ES-I3 (cell line): ENCODE measurements around the gene GPR137B.

ENCODE experiments used
- H3K36me3 ChIP-seq: 2 replicates; pipeline ENCODE4 v1.6.1; 2013; ENCODE audit warnings: mild to moderate bottlenecking, low read length, control low read depth, moderate library complexity; ENCODE audit not compliant: insufficient read depth
- H3K4me1 ChIP-seq: 2 replicates; pipeline ENCODE4 v1.6.1; 2013; ENCODE audit warnings: mild to moderate bottlenecking, control low read depth, low read length; ENCODE audit not compliant: insufficient read depth
- H3K9ac ChIP-seq: 2 replicates; pipeline ENCODE4 v1.6.1; 2013; ENCODE audit warnings: low read depth, mild to moderate bottlenecking, low read length, moderate library complexity
- H3K9me3 ChIP-seq: 2 replicates; pipeline ENCODE4 v1.6.1; 2013; ENCODE audit warnings: mild to moderate bottlenecking, low read length, moderate library complexity; ENCODE audit not compliant: control insufficient read depth, insufficient read depth

GPR137B gene

DNA sequence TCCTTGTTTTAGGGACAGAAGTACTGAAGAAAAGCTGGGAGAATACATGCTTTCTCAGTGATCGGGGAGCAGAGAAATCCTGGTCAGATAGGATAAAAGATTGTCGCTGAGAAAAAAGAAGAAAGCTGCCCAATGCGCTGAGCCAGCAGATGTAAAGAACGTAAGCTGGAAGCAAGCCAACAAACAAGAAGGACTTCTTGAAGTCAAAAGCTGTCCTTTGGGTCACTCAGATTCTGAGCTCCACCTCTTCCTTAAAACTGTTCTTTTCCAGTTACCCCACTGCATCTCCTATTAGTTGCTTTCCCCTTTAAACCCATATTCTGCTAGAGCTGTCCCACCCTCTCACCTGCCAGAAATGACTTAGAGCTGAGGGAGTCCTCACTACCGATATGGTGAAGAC lies 64.8 kb downstream of the GPR137B start:
- Histone ChIP-seq H3K36me3 (no peaks in the 10 kb centered on the region), H3K4me1 (no peaks in the 10 kb centered on the region), H3K9ac (no peak overlapping the region), H3K9me3 (no peaks in the 10 kb centered on the region)

DNA sequence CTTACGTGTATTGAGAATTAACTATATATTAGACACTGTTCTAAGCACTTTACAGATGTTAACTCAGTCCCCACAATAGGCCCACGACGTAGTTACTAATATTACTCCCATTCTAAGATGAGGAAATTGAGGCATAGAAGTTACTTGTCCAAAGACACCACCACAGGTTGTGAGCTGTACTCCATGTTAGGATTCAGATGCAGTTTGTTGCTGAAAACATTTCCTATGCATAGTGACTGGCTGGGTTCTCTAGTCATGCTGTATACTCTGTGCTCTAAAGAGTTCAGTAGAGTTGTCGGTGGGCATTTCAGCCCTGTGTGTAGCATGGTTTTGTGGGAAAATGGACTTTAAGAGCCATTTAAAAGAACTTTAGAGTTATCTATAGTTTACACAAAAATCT lies 65.2 kb downstream of the GPR137B start:
- Histone ChIP-seq H3K4me1 (no peaks in the 10 kb centered on the region), H3K9ac (no peak overlapping the region), H3K36me3 (no peaks in the 10 kb centered on the region), H3K9me3 (no peaks in the 10 kb centered on the region)

DNA sequence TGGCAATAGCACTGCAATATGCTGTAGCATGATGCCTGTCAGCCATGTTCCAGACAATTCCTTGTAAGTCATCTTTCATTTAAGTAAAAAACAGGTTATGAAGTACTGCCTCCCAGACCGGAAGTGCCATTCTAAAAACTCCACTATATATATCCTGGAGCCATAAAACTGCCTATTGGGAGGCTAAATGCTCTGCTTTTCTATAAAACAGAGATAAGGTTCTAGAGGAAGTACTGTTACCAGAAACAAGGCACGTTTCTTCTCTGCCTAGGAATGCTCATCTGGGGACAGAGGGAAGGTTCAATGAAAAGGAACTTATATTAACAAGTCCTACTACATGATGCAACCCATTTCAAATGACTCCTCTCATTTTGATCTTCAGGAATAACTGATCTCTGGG lies 66.8 kb downstream of the GPR137B start:
- Histone ChIP-seq H3K4me1 (no peaks in the 10 kb centered on the region), H3K9me3 (no peaks in the 10 kb centered on the region), H3K9ac (no peak overlapping the region), H3K36me3 (no peaks in the 10 kb centered on the region)

DNA sequence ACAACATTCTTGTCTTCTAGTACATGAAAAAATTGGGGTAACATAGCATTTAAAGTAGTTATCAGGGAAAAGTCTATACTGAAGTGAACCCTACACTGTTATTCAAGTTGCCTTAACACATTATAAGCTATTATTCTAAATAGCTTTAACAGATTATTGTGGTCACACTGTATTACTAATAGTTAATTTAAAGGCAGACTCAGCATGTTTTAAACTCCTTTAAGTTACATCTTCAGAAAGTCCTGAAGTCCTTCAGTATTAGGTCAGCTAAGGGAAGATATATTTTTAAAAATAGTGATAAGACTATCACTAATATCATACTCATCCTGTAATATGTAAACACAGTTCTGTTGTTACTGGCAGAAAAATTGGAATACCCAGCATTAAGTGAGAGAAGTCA lies 67.4 kb downstream of the GPR137B start:
- H3K9ac ChIP-seq, result no peak overlapping the region
- H3K9me3 ChIP-seq, result no peaks in the 10 kb centered on the region
- no peaks in the 10 kb centered on the region for H3K4me1 ChIP-seq
- no peaks in the 10 kb centered on the region for H3K36me3 ChIP-seq

DNA sequence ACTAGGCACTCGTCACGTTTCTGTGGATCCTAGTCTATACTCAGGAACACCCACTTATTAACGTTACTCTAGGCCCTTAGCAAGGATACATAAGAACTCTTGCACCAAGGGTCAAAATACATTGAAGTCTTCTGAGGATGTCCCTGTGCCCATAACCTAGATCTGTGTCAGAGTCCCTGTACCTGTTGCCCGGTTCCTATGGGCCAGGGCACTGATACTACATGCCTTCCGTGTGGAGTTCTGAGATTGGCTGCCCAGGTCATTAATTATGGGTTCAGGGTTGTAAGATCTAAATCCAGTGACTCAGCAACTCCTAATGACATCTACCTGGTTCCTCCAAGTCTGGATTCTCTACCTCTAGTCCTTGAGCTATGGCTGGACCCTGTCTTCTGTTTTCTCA lies 69.5 kb downstream of the GPR137B start:
- Histone ChIP-seq H3K4me1 (no peaks in the 10 kb centered on the region), H3K36me3 (no peaks in the 10 kb centered on the region), H3K9ac (no peak overlapping the region), H3K9me3 (no peaks in the 10 kb centered on the region)

DNA sequence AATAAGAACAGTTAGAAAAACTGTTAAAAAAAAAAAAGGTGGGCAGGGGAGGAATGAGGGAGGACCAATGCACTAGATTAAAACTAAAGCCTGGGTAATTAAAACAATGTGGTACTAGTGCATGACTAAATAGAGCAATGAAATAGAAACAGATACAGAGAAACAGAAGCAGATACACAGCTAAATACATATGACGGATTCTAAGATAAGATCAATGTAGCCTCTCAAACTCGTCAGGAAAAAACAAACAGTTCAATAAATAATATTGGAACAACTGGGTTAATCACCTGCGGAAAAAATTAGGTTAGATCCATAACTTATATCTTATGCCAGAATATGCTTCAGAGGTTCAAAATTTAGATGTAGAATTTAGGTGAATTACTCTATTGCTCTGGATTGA lies 71.2 kb downstream of the GPR137B start:
- Histone ChIP-seq H3K36me3 (no peaks in the 10 kb centered on the region), H3K9me3 (no peaks in the 10 kb centered on the region), H3K4me1 (no peaks in the 10 kb centered on the region), H3K9ac (no peak overlapping the region)

DNA sequence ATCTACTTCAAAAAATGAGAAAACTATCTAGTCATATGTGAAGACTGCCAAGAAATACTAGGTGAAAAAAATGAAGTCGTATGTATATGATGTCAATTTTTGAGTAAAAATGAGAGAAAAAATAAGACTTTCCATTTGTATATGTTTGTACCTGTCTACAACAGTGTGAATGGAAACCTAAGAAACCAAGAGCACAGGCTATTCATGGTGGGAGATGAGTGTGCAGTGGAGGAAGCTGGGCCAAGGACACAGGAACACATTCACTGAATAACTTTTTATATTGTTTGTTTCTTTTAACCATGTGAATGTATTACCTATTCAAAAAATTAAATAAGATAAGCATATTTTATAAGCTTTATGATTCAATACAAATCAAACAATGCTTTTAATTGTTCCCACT lies 72.4 kb downstream of the GPR137B start:
- no peaks in the 10 kb centered on the region for H3K36me3 ChIP-seq
- H3K4me1 ChIP-seq, result no peaks in the 10 kb centered on the region
- no peak overlapping the region for H3K9ac ChIP-seq
- no peaks in the 10 kb centered on the region for H3K9me3 ChIP-seq

DNA sequence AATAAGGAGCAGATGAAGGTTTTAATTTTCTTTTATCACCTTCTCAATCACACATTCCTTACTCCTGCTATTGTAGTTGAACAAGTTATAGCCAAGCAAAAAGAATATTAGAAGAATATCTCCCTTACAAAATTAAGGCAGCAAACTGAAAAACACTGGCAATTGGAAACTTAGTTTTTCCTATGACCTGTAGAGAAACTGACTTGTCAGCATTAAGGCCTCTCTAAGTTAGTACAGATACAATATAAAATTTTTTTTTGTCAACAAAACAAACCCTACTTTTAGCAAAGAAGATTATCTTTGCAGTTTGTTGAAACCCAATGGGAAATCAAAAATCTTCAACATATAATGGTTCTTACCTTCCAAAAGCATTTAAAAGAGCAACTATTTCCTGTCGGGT lies 78.1 kb downstream of the GPR137B start:
- H3K36me3 ChIP-seq, result no peaks in the 10 kb centered on the region
- no peaks in the 10 kb centered on the region for H3K9me3 ChIP-seq
- H3K9ac ChIP-seq, result no peak overlapping the region
- no peaks in the 10 kb centered on the region for H3K4me1 ChIP-seq

DNA sequence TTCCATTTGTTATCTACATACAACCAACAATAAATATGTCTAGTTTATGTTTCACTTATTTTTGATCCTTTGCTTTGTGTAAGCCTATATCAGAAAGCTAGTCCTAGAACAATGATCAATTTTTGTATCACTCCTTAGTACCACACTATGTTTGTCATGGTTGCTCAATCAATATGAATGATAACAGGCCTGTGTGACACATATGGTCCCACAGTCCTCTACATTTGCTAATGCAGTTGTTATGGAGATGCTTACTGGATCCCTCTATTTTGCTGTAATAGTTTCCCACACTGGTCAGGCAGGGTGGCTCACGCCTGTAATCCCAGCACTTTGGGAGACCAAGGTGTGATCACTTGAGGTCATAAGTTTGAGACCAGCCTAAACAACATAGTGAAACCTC lies 80.3 kb downstream of the GPR137B start:
- H3K9me3 ChIP-seq, result no peaks in the 10 kb centered on the region
- no peaks in the 10 kb centered on the region for H3K4me1 ChIP-seq
- no peaks in the 10 kb centered on the region for H3K36me3 ChIP-seq
- H3K9ac ChIP-seq, result no peak overlapping the region

DNA sequence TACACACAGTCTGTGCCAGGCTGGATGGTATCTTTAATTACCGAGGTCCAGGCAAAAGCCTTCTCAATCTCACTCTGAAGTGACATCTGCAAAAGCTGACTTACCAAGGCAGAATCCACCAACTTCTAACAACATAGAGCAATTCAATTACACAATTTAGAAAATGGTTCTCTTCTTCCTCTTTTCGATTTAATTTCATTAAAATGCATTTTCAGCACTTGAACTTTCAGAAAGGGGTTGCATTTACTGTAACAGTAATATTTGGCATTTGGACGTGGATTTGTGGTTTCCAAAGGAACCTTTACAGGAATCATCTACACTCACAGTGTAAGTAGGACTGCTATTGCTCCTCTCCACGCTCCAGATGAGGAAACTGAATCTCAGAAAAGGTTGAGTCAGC lies 86.1 kb downstream of the GPR137B start:
- H3K36me3 ChIP-seq, result no peaks in the 10 kb centered on the region

DNA sequence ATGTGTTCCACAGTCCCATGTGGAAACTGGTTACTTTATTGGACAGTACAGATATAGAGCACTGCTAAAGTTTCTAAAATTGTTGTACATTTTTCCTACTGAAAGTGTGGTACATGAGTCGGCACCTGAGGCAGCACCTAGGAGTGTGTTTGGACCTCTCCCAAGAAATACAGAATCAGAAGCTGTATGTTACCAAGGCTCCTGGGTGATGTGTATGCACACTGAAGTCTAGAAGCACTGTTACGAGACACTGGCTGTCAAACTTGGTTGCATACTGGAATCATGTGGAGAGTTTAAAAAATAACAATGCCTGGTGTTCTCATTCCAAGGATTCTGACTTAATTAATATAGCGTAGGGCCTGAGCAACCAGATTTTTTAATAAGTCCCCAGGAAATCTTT lies 92.8 kb downstream of the GPR137B start:
- no peak overlapping the region for H3K9ac ChIP-seq
- no peaks in the 10 kb centered on the region for H3K36me3 ChIP-seq
- H3K4me1 ChIP-seq, result no peaks in the 10 kb centered on the region
- no peaks in the 10 kb centered on the region for H3K9me3 ChIP-seq

More for the DNA sequence above, 86.1 kb downstream of the GPR137B start:
- H3K9me3 ChIP-seq, result no peaks in the 10 kb centered on the region
- no peak overlapping the region for H3K9ac ChIP-seq
- no peaks in the 10 kb centered on the region for H3K4me1 ChIP-seq

DNA sequence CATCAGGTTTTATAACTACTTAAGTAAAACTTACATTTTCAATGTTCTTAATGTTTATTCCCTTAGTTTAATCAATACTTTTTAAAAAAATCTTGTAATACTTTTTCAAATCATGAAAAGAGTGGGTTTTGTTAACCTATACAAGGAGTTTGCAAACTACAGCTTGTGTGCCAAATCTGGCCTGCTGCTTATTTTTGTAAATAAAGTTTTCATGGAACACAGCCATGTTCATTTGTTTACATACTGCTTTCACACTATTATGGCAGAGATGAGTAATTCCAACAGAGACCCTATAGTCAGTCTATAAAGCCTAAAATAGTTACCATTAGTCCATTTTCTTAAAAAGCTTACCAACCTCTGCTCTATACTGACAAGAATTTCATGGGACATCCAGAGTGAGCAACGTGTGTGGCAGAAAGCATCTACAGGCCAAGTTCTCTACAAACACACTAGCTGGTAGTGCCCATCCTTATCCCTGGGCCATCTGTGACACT lies 96.8 kb downstream of the GPR137B start:
- Histone ChIP-seq H3K9me3 (no peaks in the 10 kb centered on the region), H3K9ac (no peak overlapping the region), H3K36me3 (no peaks in the 10 kb centered on the region), H3K4me1 (no peaks in the 10 kb centered on the region)

DNA sequence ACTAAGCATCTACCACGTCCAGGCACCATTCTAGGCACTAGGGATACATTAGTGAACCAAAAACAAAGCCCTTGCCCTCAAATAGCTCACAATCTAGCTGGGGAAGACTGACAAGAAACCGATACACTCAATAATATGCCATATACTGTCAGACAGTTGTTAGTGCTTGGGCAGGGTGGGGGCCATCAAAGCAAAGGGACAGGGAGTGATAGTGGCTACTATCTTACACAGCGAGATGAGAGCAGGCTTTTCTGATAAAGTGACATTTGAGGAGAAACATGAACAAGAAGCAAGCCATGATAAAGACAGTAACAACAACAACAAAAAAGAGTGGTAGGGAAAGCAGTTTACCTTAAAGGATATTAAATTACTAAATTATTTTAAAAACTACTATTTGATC lies 98.3 kb downstream of the GPR137B start:
- no peaks in the 10 kb centered on the region for H3K4me1 ChIP-seq
- H3K36me3 ChIP-seq, result no peaks in the 10 kb centered on the region
- H3K9ac ChIP-seq, result no peak overlapping the region
- H3K9me3 ChIP-seq, result no peaks in the 10 kb centered on the region

DNA sequence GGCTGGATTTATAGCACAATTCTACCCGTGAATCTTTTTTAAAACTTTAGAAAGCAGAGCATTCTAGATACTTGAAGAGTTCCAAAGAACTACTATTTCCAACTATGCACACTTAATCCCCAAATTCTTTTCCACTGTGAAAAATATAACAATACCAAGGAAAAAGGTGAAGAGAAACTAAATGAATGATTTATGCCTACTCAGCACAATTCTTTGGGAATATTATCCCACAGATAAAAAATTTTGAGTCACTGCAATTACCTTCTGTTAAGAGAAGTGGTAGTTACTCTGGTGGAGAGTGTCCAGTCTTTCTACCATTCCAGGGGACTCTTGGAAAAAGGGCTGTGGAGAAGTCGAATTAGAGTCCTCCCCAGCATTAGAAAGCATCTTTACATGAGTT lies 100.2 kb downstream of the GPR137B start:
- no peaks in the 10 kb centered on the region for H3K36me3 ChIP-seq
- no peaks in the 10 kb centered on the region for H3K9me3 ChIP-seq
- no peak overlapping the region for H3K9ac ChIP-seq
- H3K4me1 ChIP-seq, result no peaks in the 10 kb centered on the region

DNA sequence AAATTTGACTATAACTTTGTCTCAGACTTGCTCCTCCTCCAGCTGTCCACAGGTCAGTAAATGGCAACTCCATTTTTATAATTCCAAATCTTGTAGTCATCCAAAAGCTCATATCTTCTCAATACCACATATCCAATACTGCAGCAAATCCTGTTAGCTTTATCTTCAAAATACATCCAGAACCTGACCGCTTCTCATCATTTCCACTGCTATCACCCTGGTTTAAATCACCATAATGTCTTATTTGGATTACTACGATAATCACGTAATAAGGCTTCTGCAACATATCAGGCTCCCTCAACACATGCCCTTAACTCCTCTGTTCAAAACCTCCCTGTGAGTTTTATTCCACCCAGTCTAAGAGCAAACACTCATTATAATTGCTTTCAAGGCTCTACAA lies 104.9 kb downstream of the GPR137B start:
- Histone ChIP-seq H3K9me3 (no peaks in the 10 kb centered on the region), H3K36me3 (no peaks in the 10 kb centered on the region), H3K4me1 (no peaks in the 10 kb centered on the region), H3K9ac (no peak overlapping the region)

DNA sequence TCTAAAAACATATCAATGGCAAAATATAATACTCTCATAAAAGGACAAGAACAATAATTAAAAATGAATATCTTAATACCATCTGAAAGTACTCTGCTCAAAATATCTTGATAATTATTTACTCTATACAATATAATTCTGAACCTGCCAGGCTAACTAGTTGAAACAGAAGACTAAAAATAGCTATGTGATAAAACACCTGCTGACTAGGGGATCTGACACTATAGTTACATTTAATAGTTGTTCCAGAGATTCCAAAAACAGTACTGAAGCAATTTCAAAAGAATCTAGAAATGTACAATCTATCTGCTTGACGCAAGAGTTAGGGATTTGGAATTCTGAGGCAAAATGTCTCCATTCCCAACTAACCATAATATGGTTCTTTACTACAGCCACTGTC lies 109.2 kb downstream of the GPR137B start:
- Histone ChIP-seq H3K9ac (no peak overlapping the region), H3K4me1 (no peaks in the 10 kb centered on the region), H3K9me3 (no peaks in the 10 kb centered on the region), H3K36me3 (no peaks in the 10 kb centered on the region)
